Activated CD4-positive, alpha-beta T cell treated with anti-CD3 and anti-CD28 coated beads, Interleukin-2, amount 50 U/mL, for 1 hour (primary cell): ENCODE results near the gene LRRC8D.

ENCODE experiments used
- DNase-seq: peaks from one replicate; pipeline ENCODE4 v3.0.0-alpha.2; 2020

Gene LRRC8D

GRCh38 chr1:89834083-89834704, 13.4 kb downstream of the LRRC8D start:
- DNase-seq: no peak

GRCh38 chr1:89836252-89837035, 15.6 kb downstream of the LRRC8D start:
- no peak for DNase-seq

- no peak for DNase-seq
Measured at GRCh38 chr1:89837036-89837481, 16.2 kb downstream of the LRRC8D start.

DNA sequence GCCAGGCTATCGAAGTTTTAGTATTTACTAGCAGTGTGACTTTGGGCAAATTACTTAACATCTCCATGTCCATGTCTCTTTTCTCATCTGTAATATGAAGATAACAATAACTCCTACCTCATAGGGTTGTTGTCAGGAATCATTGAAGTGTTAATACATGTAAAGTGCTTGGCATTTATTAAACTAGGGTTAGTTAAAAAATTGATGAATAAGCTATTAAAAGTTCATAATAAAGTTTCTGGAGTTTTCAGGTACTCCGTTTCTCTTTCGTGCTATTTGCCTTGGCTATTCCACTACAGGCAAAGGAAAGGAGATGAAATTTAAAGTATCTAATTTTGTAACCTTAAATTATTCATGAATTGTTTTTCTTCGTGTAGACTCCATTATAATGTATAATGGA, 16.7 kb downstream of the LRRC8D start:
- DNase-seq: no peak

GRCh38 chr1:89839516-89839915, 18.7 kb downstream of the LRRC8D start:
- DNase-seq: no peak

DNA sequence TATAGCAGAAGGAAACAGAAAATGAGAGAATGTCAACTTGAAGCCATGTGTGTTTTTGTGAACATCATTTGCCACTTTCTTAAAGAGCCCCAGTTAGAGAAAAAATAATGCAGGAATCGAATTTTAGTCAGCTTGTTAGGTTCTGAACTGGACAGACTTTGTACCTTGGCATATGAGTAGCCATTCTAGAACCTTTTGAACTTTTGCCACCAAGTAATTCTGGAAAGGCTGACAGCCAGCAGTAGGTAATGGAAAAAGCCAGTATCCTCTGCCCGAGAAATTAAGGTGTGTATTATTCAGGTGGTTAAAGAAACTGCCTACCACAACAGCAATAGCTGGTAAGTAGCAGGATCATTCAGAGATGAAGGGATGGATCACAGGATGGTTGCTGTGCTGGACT, 20.7 kb downstream of the LRRC8D start:
- DNase-seq: no peak

- no peak for DNase-seq
Measured at GRCh38 chr1:89842567-89843272, 21.9 kb downstream of the LRRC8D start.

- peak; percentile 74 for DNase-seq
Measured at GRCh38 chr1:89843273-89844130, 22.7 kb downstream of the LRRC8D start.

GRCh38 chr1:89844241-89844807, 23.5 kb downstream of the LRRC8D start:
- peak; percentile 51 for DNase-seq

GRCh38 chr1:89844860-89845259, 24.0 kb downstream of the LRRC8D start:
- DNase-seq: no peak

DNA sequence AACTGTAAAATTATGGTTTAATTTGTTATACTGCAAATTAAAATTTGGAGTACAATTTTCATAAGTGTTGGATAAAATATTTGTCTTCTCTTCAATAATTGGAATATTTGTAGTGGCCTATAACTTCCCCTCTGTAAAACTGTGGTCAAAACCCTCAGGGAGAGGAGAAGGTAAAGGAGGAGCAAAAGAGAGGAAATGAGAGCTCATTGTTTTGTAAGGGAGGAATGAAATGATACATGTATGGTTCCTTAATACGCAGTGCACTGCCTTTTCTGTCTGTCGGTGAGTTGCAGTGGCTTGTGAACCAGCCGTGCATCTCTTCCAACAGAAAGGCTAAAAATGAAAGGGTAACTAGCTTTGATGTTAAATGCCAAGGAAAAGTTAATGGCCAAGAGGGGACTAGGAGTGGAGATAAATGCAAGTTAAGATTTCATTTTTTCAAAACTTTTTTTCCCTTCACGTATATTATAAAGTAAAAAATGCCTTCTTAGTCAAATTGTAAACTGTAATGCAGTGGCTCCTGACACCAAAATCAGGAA, 26.4 kb downstream of the LRRC8D start:
- no peak for DNase-seq

DNA sequence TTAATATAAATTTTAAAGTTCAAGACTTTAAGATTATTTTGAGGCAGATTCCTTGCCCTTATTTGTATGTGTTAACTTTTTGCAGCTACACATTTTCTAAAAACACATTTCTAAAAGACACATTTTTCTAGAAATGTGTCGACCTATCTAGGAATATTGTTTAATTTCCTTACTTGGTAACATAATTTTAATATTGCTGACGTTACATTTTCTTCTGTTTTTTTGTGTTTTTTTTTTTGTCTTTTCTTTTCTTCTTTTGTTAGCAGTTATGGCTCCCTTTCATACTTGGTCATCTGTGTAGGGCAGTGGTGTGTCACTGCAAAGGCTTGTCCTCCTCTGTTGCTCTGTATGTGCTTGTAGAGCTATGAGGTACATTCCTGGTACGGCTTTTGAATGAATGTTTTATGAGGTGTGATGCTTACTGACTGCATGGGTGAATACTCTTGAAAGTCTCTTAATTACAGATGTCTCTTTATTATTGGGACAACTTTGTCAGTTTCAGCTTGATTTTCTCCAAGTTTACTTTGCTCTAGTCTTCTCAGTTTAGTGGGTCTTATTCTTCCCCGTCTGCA, 30.1 kb downstream of the LRRC8D start:
- no peak for DNase-seq

- DNase-seq: no peak
Measured at GRCh38 chr1:89854140-89854539, 33.3 kb downstream of the LRRC8D start.

DNA sequence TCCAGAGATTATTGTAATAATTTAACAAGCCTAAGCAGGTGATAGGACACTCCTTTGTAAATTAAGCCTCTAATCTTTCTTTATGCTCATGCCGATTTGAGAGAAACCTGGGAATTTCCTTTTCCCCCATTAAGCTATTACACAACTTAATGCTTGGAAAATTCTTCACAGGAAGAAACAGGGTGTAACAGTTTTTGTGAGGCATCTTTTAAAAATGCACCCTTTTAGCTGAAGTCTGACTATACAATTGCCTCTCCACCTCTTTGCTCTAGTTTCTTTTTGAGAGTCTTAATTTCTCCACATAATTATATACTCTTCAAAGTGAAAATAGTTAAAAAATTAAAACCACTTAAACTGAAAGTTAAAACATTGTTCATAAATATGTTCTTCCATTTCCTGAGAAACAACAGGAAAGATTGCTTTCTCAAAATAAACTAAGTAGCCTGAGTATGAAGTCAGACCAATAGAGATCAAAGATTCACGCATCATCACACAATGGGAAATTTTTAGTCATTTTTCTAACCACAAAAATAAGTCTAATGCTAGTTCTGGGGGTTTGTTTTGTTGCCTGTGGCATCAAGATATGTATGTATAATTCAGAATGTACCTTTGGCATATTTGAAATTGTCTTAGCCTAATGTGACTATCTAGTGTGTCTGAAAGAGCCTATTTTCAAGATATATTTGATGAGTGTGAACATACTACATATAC, 34.7 kb downstream of the LRRC8D start:
- no peak for DNase-seq

DNA sequence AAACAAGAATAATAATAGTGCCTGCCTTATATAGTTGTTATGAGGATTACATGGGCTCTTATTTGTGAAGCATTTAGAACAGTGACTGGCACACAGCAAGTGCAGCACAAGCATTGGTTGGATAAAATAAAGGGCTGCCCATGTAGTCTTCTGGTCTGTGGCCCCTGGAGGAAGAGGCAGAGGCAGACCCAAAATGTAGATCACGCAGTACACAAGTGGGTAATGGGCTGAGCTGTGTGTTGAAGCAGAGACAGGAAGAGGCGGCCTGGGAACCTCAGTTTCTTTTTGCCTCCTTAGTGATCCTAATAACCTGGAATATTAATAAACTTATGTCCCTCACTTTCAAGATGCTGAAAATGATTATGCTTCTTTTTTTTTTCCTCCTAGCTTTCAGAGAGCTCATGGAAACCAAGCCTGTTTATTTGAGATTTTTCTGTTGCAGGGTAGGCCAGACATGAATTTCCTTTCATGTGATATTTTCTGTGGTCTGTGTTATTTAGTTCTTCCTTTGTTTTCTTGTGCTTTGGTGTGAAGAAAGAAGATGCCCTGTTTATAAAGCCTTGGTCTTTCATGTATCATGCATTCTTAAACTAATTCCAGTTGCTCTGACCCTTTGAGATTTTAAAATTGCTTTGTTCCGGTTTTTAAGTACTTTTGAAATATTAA, 42.5 kb downstream of the LRRC8D start:
- no peak for DNase-seq

DNA sequence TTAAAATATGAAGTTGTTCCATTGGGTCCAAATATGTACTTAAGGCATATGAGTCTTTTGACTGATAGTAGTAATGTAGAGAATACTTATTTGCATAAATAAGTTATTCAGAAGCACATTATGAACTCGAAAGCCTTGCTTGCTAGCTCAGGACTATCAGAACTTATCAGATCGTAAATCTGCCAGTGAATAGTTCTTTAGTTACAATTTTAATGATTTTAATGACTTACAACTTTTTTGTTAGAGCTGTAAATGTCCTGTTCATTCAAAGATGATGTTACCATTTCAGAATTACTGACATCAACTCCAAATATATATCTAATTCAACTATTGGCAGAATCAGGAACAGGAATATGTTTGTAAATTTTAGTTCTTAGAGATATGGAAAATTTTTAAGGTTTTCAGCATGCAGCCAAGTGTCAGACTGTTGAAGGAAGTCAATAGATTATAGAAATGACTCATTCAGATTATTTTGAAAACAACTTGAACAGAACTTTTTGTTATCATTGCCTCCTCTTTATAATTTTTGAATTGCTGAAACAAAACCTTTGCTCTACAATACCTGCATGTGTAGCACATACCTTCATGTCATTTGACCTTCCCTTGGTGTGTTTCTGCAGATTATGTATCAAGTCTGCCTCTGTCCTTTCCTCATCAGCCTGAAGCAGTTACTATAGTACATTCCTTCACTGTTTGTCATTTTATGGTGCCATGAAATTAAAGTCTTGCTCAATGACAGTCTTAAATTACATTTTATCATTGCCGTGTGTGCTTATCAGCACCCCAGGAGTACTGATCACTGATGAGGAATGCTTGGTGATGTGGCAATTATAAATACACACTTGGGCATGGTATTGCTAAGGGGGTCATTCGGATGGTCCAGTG, 44.9 kb downstream of the LRRC8D start:
- no peak for DNase-seq

GRCh38 chr1:89866568-89866967, 45.7 kb downstream of the LRRC8D start:
- DNase-seq: no peak

GRCh38 chr1:89870998-89871397, 50.2 kb downstream of the LRRC8D start:
- DNase-seq: no peak

DNA sequence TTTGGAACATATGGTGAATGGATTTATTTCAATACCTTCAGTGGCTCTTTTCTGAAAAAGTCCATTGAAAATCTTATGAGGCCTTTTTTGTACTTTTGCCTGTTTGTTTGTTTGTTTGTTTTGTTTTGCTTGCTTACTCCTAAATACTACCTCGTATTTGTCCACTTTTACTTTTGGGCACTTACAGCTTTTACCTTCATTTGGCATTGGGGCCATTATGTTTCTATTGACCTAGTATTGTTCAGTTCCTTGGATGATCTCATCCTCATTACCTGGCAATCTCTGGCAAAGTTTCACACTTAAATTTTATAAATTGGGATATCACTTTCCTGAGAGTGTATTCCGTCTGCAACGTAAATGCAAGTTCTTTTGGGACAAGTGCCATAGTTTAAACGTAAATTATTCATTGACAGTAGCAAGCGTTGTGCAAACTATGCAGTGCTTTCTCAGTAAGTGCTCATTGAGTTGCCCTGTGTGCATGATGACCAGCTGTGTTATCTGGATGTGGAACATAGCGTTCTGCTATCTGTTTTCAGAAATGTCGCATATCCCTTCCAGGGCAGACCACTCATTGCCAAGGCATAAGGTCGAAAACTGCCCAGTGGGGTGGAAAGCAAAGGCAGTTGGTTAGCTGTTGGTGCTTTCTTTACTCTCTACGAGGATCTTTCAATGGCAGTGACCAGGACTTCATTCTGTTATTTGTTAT, 51.1 kb downstream of the LRRC8D start:
- no peak for DNase-seq
